H9 (cell line): Measurements from ENCODE around the gene CCNB1IP1. TPM values are rescaled to one million over a fixed set of nuclear protein-coding genes. Genes with fewer than 3 reads are reported as not detected.
"Not testable (repeated sequence)": the region's sequence is repeated elsewhere in the genome, so short reads cannot be mapped to it uniquely, and the experiment has no call there.

Experiments
- DNase-seq: peaks from one replicate; pipeline ENCODE4 v3.0.0-alpha.2; 2017
- H2AFZ ChIP-seq: one replicate; pipeline ENCODE4 v1.6.1; 2013; ENCODE audit warnings: mild to moderate bottlenecking, low read length, control low read depth, moderate library complexity
- H2AK5ac ChIP-seq: 2 replicates; pipeline ENCODE4 v1.6.1; 2013; ENCODE audit warnings: low read length, control low read depth, mixed read lengths; ENCODE audit not compliant: insufficient read length
- H2BK120ac ChIP-seq: one replicate; pipeline ENCODE4 v1.6.1; 2013; ENCODE audit warnings: low read depth, mild to moderate bottlenecking, low read length, control low read depth, inconsistent platforms; ENCODE audit not compliant: poor library complexity, severe bottlenecking
- H2BK12ac ChIP-seq: 2 replicates; pipeline ENCODE4 v1.6.1; 2013; ENCODE audit warnings: low read length, control low read depth, mixed read lengths, low read depth; ENCODE audit not compliant: insufficient read length
- H2BK15ac ChIP-seq: 2 replicates; pipeline ENCODE4 v1.6.1; 2013; ENCODE audit warnings: low read depth, low read length, control low read depth
- H2BK20ac ChIP-seq: one replicate; pipeline ENCODE4 v1.6.1; 2013; ENCODE audit warnings: low read depth, mild to moderate bottlenecking, low read length, control low read depth, inconsistent platforms; ENCODE audit not compliant: poor library complexity, severe bottlenecking
- H2BK5ac ChIP-seq: 2 replicates; pipeline ENCODE4 v1.6.1; 2013; ENCODE audit warnings: low read length, control low read depth, mixed read lengths; ENCODE audit not compliant: insufficient read length
- H3K14ac ChIP-seq: 2 replicates; pipeline ENCODE4 v1.6.1; 2013; ENCODE audit warnings: low read length, control low read depth; ENCODE audit not compliant: insufficient read depth
- H3K18ac ChIP-seq: 2 replicates; pipeline ENCODE4 v1.6.1; 2013; ENCODE audit warnings: low read depth, mild to moderate bottlenecking, mixed read lengths, low read length, control low read depth; ENCODE audit not compliant: insufficient read length
- H3K23ac ChIP-seq: 2 replicates; pipeline ENCODE4 v1.6.1; 2013; ENCODE audit warnings: low read length, control low read depth, mixed read lengths, low read depth; ENCODE audit not compliant: insufficient read length
- H3K23me2 ChIP-seq: 2 replicates; pipeline ENCODE4 v1.6.1; 2013; ENCODE audit warnings: low read depth, mild to moderate bottlenecking, mixed read lengths, low read length, control low read depth; ENCODE audit not compliant: insufficient read length, poor library complexity, severe bottlenecking
- H3K27ac ChIP-seq: 2 replicates; pipeline ENCODE4 v1.5.1; 2013; ENCODE audit warnings: low read length, control low read depth, mixed read lengths, low read depth; ENCODE audit not compliant: insufficient read length
- H3K27me3 ChIP-seq: 2 replicates; pipeline ENCODE4 v1.6.1; 2013; ENCODE audit warnings: low read length, control low read depth, inconsistent platforms; ENCODE audit not compliant: insufficient read depth
- H3K4ac ChIP-seq: 2 replicates; pipeline ENCODE4 v1.6.1; 2013; ENCODE audit warnings: low read depth, mild to moderate bottlenecking, control low read depth, inconsistent platforms, low read length, moderate library complexity
- H3K4me1 ChIP-seq: 2 replicates; pipeline ENCODE4 v1.6.1; 2013; ENCODE audit warnings: low read length, control low read depth, inconsistent platforms; ENCODE audit not compliant: insufficient read depth
- H3K4me2 ChIP-seq: 2 replicates; pipeline ENCODE4 v1.6.1; 2013; ENCODE audit warnings: low read length, control low read depth, mixed read lengths; ENCODE audit not compliant: insufficient read length, insufficient read depth
- H3K56ac ChIP-seq: 2 replicates; pipeline ENCODE4 v1.6.1; 2013; ENCODE audit warnings: low read depth, mild to moderate bottlenecking, mixed read lengths, low read length, control low read depth; ENCODE audit not compliant: insufficient read length
- H3K79me1 ChIP-seq: 2 replicates; pipeline ENCODE4 v1.6.1; 2013; ENCODE audit warnings: low read depth, mild to moderate bottlenecking, moderate library complexity, low read length, control low read depth, inconsistent platforms; ENCODE audit not compliant: insufficient read depth, poor library complexity, severe bottlenecking
- H3K79me2 ChIP-seq: 2 replicates; pipeline ENCODE4 v1.6.1; 2013; ENCODE audit warnings: low read length, control low read depth, inconsistent platforms; ENCODE audit not compliant: insufficient read depth
- H3K9ac ChIP-seq: 2 replicates; pipeline ENCODE4 v1.6.1; 2013; ENCODE audit warnings: low read length, control low read depth, mixed read lengths; ENCODE audit not compliant: insufficient read length; ENCODE audit errors: extremely low read depth
- H3K9me3 ChIP-seq: one replicate; pipeline ENCODE4 v1.6.1; 2013; ENCODE audit warnings: low read depth, low read length, inconsistent platforms; ENCODE audit not compliant: control insufficient read depth
- H3T11ph ChIP-seq: one replicate; pipeline ENCODE4 v1.6.1; 2013; ENCODE audit warnings: mild to moderate bottlenecking, low read length, control low read depth, inconsistent platforms
- H4K20me1 ChIP-seq: one replicate; pipeline ENCODE4 v1.6.1; 2013; ENCODE audit not compliant: control insufficient read depth, insufficient read length, insufficient read depth
- H4K5ac ChIP-seq: 2 replicates; pipeline ENCODE4 v1.6.1; 2013; ENCODE audit warnings: low read depth, mild to moderate bottlenecking, mixed read lengths, low read length, control low read depth; ENCODE audit not compliant: insufficient read length
- H4K8ac ChIP-seq: replicated peaks from 2 replicates; pipeline ENCODE4 v1.6.1; 2013; ENCODE audit warnings: low read length, control low read depth, mixed read lengths, low read depth; ENCODE audit not compliant: insufficient read length
- H4K91ac ChIP-seq: 2 replicates; pipeline ENCODE4 v1.6.1; 2013; ENCODE audit warnings: low read depth, mild to moderate bottlenecking, moderate library complexity, mixed read lengths, low read length, control low read depth; ENCODE audit not compliant: insufficient read length
- H3K27ac Mint-ChIP-seq, 3 experiments: 2 replicates in 2 of 3; 3 replicates in 1 of 3; pipeline ENCODE4 v1.8.0; 2020 to 2021; ENCODE audit warnings: mixed read lengths in 3 of 3, mild to moderate bottlenecking in 1 of 3, moderate library complexity in 1 of 3
- H3K27me3 Mint-ChIP-seq: 2 replicates; pipeline ENCODE4 v1.8.0; 2021; ENCODE audit warnings: low read depth, mild to moderate bottlenecking, moderate library complexity, mixed read lengths
- H3K36me3 Mint-ChIP-seq, 3 experiments: 2 replicates in 2 of 3; 3 replicates in 1 of 3; pipeline ENCODE4 v1.8.0; 2020 to 2021; ENCODE audit warnings: low read depth in 3 of 3, mixed read lengths in 3 of 3; ENCODE audit not compliant: insufficient read depth in 1 of 3
- H3K4me1 Mint-ChIP-seq, 2 experiments: 2 replicates each; pipeline ENCODE4 v1.8.0; 2020; ENCODE audit warnings: mixed read lengths in 2 of 2
- H3K4me3 Mint-ChIP-seq, 2 experiments: 2 replicates in 1 of 2; 3 replicates in 1 of 2; pipeline ENCODE4 v1.8.0; 2020 to 2021; ENCODE audit warnings: mild to moderate bottlenecking in 2 of 2, mixed read lengths in 2 of 2, moderate library complexity in 1 of 2
- H3K9me3 Mint-ChIP-seq, 2 experiments: 2 replicates in 1 of 2; 3 replicates in 1 of 2; pipeline ENCODE4 v1.8.0; 2020; ENCODE audit warnings: mild to moderate bottlenecking in 2 of 2, mixed read lengths in 2 of 2, moderate library complexity in 1 of 2
- WGBS: extraction: QIAGEN DNeasy Blood & Tissue Kit; methylation state at CpG from one replicate; pipeline ENCODE4 v1.1.7; 2013; ENCODE audit warnings: missing lambda C conversion rate, low lambda C conversion rate, mixed read lengths; ENCODE audit not compliant: insufficient read length; ENCODE audit errors: extremely low coverage; 5-methylcytosine and 5-hydroxymethylcytosine counted together
- total RNA-seq: library from RNA; stranded (reverse); gene quantifications from 2 replicates; pipeline ENCODE4 v1.2.1, GENCODE V29; 2021

Gene CCNB1IP1
- total RNA-seq, 1 experiment from 2014 or later, result 165 TPM

DNA sequence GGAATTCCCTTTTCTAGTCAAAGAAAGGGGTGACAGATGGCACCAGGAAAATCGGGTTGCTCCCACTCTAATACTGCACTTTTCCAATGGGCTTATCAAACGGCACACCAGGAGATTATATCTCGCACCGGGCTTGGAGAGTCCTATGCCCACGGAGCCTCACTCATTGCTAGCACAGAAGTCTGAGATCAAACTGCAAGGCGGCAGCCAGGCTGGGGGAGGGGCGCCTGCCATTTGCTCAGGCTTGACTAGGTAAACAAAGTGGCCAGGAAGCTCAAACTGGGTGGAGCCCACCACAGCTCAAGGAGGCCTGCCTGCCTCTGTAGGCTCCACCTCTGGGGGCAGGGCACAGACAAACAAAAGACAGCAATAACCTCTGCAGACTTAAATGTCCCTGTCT lies 52.8 kb downstream of the CCNB1IP1 start:
- not testable (repeated sequence) for H2AFZ ChIP-seq, H3K27me3 Mint-ChIP-seq, H2BK5ac ChIP-seq, H3K9me3 ChIP-seq, H2BK120ac ChIP-seq, H3K27ac ChIP-seq, H3K4me2 ChIP-seq, H3K18ac ChIP-seq, H4K8ac ChIP-seq, H2BK20ac ChIP-seq, H4K5ac ChIP-seq, H3T11ph ChIP-seq, H3K4me1 Mint-ChIP-seq, H3K23me2 ChIP-seq, H3K27me3 ChIP-seq, H3K79me1 ChIP-seq, H3K9ac ChIP-seq, H3K79me2 ChIP-seq, H3K56ac ChIP-seq, H4K91ac ChIP-seq, H3K14ac ChIP-seq, H2AK5ac ChIP-seq, H3K4ac ChIP-seq, H3K27ac Mint-ChIP-seq, H3K4me3 Mint-ChIP-seq, H3K23ac ChIP-seq, H2BK15ac ChIP-seq, H4K20me1 ChIP-seq, H3K4me1 ChIP-seq, DNase-seq, H2BK12ac ChIP-seq
- no CpG with 5 or more reads among the region's 7 CpGs for WGBS
- Mint-ChIP-seq H3K9me3 (peaks cover 68 to 75% of the 10 kb centered on the region in 2 experiments), H3K36me3 (peaks cover 50 to 78% (median 73%) of the 10 kb centered on the region in 3 experiments)
